ENCODE measurements around the gene PPM1N.
A peak's percentile ranks its signal among the peaks of the same experiment; 100 is the strongest.

The PPM1N gene

DNA sequence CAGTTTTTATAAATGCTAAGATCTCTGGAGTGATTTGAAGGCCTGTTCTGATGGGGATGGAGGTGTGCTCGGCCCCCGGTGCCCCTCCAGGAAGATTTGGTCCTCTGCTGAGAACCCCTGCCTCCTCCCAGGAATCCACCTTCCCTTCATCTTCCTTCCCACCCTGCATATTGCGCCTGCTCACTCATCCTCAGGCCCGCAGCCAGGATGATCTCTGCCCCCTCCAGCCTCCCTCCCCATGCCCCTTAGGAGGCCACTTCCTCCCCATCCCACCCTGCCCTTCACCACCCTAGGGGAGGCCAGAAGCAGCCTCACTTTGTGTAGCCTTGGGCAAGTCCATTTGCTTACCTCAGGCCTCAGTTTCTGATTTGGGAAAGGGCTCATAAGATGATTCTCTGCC lies 28.7 kb downstream of the PPM1N start:
- H3K36me3 ChIP-seq (ENCODE audit: control insufficient read depth, insufficient read depth, low read length): peaks cover 38% of the 10 kb centered on the region
- H3K27ac ChIP-seq (ENCODE audit: low read depth, low read length): no peak overlapping the region

DNA sequence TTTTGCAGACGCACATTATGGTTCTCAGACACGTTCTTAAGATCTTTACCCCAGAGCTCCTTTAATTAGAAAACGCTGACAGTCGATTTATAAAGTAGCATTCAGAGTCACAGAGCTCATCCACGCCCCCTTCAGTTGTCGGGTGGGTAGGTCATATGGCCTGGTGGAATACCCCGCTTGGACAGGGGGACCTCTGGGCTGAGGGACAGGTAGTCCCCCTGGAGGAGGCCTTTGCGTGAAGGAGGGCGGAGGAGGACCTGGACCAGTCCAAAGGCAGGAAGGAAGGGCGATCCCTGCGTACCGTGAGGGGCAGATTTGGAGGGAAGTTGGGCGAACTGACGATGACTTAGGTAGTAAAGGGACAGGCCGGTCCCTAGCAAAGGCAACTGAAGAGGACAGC lies 29.5 kb downstream of the PPM1N start:
- peaks cover 10% of the 10 kb centered on the region for H3K4me1 ChIP-seq (ENCODE audit: control insufficient read depth, insufficient read depth, low read length)
- peak overlapping the region; percentile 70 for H3K4me3 ChIP-seq (ENCODE audit: low read depth, low read length)
- peaks cover 6% of the 10 kb centered on the region; the same call in 1 of the 2 replicates for H3K27me3 ChIP-seq (ENCODE audit: control insufficient read depth, insufficient read depth, low read length)
- H3K36me3 ChIP-seq (ENCODE audit: control insufficient read depth, insufficient read depth, low read length): peaks cover 34% of the 10 kb centered on the region
- H3K9me3 ChIP-seq (ENCODE audit: control insufficient read depth, insufficient read depth, low read depth, low read length): peaks cover 16% of the 10 kb centered on the region
- H3K9ac ChIP-seq (ENCODE audit: low read length): no peak overlapping the region
- no peak overlapping the region for H3K27ac ChIP-seq (ENCODE audit: low read depth, low read length)

More for the DNA sequence above, 28.7 kb downstream of the PPM1N start:
- H3K4me1 ChIP-seq (ENCODE audit: control insufficient read depth, insufficient read depth, low read length): peaks cover 10% of the 10 kb centered on the region
- H3K4me3 ChIP-seq (ENCODE audit: low read depth, low read length): no peak overlapping the region
- no peak overlapping the region for H3K9ac ChIP-seq (ENCODE audit: low read length)
- H3K27me3 ChIP-seq (ENCODE audit: control insufficient read depth, insufficient read depth, low read length): peaks cover 6% of the 10 kb centered on the region; the same call in 1 of the 2 replicates
- H3K9me3 ChIP-seq (ENCODE audit: control insufficient read depth, insufficient read depth, low read depth, low read length): peaks cover 11% of the 10 kb centered on the region

DNA sequence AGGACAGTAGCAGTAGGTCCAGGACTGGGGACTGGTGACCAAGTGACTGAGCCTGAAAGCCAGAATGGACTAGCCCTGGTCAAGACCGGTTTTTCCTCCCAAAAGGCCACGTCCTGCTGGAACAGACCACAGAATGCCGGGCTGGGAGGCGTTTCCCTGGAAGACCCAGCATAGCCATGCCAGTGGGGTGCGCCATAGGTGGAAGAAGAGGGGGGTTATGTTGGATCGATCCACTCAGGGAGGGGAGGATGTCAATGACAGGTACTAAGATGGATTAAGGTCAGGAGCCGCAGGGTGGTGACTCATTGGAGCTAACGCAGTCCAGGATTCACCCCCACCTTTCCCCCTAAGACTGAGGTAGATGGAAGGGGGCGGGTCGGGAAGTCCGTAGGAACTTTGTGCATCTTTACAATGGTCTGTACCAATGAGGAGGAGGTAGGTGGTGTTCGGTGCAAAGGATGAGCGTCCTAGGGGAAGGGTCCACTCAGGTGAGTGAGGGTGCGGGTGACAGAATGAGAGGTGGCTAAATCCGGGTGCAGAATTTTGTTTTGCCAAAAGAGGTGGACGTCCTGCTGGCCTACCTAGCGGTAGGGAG lies 30.0 kb downstream of the PPM1N start:
- Histone ChIP-seq H3K4me3 (ENCODE audit: low read depth, low read length) (peak overlapping the region; percentile 70), H3K27me3 (ENCODE audit: control insufficient read depth, insufficient read depth, low read length) (peaks cover 6% of the 10 kb centered on the region; the same call in 1 of the 2 replicates), H3K36me3 (ENCODE audit: control insufficient read depth, insufficient read depth, low read length) (peaks cover 32% of the 10 kb centered on the region), H3K4me1 (ENCODE audit: control insufficient read depth, insufficient read depth, low read length) (peaks cover 10% of the 10 kb centered on the region), H3K27ac (ENCODE audit: low read depth, low read length) (no peak overlapping the region), H3K9ac (ENCODE audit: low read length) (no peak overlapping the region), H3K9me3 (ENCODE audit: control insufficient read depth, insufficient read depth, low read depth, low read length) (peaks cover 16% of the 10 kb centered on the region)

DNA sequence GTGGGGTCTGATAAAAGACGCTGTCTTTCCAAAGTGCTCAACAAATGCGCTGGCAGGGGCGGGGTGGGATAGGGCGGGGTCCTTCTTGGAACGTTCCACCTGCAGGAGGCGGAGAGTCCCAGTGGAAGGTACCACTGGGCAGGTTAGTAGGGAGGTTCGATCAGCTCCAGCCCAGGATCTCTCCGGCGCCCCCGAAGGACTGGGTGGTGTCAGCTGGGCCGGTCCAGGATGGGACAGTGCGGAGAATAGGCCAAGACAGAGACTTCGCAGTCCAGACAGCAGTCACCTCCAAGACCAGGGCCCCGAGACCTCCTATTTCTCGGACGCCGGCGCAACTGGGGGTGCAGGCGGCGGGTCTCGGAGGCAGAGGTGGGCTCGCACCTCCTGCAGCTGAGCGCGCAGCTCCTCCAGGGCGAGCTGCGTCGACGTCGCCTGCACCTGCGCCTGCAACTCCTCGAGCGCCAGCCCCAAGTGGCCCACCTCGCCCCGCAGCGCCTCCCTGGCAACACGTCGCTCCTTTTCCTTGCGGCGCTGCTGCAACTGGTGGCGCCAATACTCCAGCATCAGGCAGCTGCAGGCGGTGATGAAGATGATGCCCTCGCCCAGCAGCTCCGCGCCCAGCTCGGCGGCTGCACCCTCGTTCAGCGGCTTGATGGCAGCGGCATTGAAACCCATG lies 30.6 kb downstream of the PPM1N start:
- Histone ChIP-seq H3K9ac (ENCODE audit: low read length) (peak overlapping the region; percentile 26), H3K4me3 (ENCODE audit: low read depth, low read length) (peak overlapping the region; percentile 70), H3K36me3 (ENCODE audit: control insufficient read depth, insufficient read depth, low read length) (peaks cover 29% of the 10 kb centered on the region), H3K4me1 (ENCODE audit: control insufficient read depth, insufficient read depth, low read length) (peaks cover 10% of the 10 kb centered on the region), H3K9me3 (ENCODE audit: control insufficient read depth, insufficient read depth, low read depth, low read length) (peaks cover 16% of the 10 kb centered on the region), H3K27me3 (ENCODE audit: control insufficient read depth, insufficient read depth, low read length) (peaks cover 6% of the 10 kb centered on the region; the same call in 1 of the 2 replicates), H3K27ac (ENCODE audit: low read depth, low read length) (no peak overlapping the region)

DNA sequence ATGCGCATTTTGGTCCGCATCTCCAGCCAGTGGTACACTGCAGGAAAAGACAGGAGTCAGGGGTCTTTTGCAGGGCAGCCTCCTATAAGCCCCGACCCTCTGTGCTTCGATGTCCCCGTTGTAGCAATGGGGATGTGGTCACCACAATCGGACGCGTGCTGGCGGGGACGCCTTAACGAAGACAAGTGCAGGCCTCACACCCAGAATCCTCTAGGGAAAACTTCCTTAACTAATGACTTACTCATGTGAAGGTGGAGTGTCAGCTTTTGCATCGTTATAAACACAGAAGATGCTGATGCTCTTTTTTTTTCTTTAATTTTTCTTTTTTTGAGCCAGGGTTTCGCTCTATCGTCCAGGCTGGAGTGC lies 31.2 kb downstream of the PPM1N start:
- H3K27ac ChIP-seq (ENCODE audit: low read depth, low read length): no peak overlapping the region
- H3K36me3 ChIP-seq (ENCODE audit: control insufficient read depth, insufficient read depth, low read length): peaks cover 24% of the 10 kb centered on the region
- no peak overlapping the region for H3K9ac ChIP-seq (ENCODE audit: low read length)
- peaks cover 16% of the 10 kb centered on the region for H3K9me3 ChIP-seq (ENCODE audit: control insufficient read depth, insufficient read depth, low read depth, low read length)
- peaks cover 10% of the 10 kb centered on the region for H3K4me1 ChIP-seq (ENCODE audit: control insufficient read depth, insufficient read depth, low read length)
- H3K27me3 ChIP-seq (ENCODE audit: control insufficient read depth, insufficient read depth, low read length): peaks cover 6% of the 10 kb centered on the region; the same call in 1 of the 2 replicates
- H3K4me3 ChIP-seq (ENCODE audit: low read depth, low read length): peak overlapping the region; percentile 70

DNA sequence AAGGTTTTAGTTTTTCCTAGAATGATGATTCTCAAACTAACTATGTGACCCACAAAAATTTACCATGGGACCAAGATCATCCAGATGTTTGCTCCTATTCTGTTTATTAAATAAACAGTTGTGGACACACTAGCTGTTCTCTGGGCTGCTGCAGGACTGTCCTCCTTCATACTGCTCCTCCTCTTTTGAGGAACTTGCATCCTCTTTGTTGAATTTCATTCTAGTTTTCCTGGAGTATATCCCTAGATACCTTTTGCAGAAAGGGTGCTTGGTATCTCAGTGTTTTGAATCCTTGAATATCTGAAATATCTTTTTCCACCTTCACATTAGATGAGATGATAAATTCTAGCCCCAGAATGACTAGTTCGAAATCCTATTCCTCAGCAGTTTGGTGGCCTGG lies 33.1 kb downstream of the PPM1N start:
- Histone ChIP-seq H3K36me3 (ENCODE audit: control insufficient read depth, insufficient read depth, low read length) (peaks cover 6% of the 10 kb centered on the region; the same call in 1 of the 2 replicates), H3K27ac (ENCODE audit: low read depth, low read length) (no peak overlapping the region), H3K4me1 (ENCODE audit: control insufficient read depth, insufficient read depth, low read length) (peaks cover 10% of the 10 kb centered on the region), H3K4me3 (ENCODE audit: low read depth, low read length) (no peak overlapping the region), H3K9me3 (ENCODE audit: control insufficient read depth, insufficient read depth, low read depth, low read length) (peaks cover 16% of the 10 kb centered on the region), H3K9ac (ENCODE audit: low read length) (no peak overlapping the region), H3K27me3 (ENCODE audit: control insufficient read depth, insufficient read depth, low read length) (peaks cover 6% of the 10 kb centered on the region; the same call in 1 of the 2 replicates)

DNA sequence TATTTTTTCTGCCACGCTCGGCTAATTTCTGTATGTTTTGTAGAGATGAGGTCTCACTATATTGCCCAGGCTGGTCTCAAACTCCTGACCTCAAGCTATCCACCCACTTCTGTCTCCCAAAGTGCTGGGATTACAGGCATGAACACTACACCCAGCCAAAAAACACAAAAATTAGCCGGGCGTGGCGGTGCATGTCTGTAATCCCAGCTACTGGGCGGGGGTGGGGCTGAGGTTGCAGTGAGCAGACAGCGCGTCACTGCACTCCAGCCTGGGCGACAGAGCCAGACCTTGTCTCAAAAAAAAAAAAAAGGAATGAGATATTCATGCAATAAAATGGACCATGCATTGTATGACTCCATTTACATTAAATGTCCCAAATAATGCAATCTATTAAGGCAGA lies 41.2 kb downstream of the PPM1N start:
- H3K27me3 ChIP-seq (ENCODE audit: control insufficient read depth, insufficient read depth, low read length): no peaks in the 10 kb centered on the region
- H3K4me3 ChIP-seq (ENCODE audit: low read depth, low read length): no peak overlapping the region
- H3K36me3 ChIP-seq (ENCODE audit: control insufficient read depth, insufficient read depth, low read length): no peaks in the 10 kb centered on the region
- H3K4me1 ChIP-seq (ENCODE audit: control insufficient read depth, insufficient read depth, low read length): no peaks in the 10 kb centered on the region
- peaks cover 5% of the 10 kb centered on the region; the same call in 1 of the 2 replicates for H3K9me3 ChIP-seq (ENCODE audit: control insufficient read depth, insufficient read depth, low read depth, low read length)
- H3K9ac ChIP-seq (ENCODE audit: low read length): no peak overlapping the region
- H3K27ac ChIP-seq (ENCODE audit: low read depth, low read length): no peak overlapping the region

DNA sequence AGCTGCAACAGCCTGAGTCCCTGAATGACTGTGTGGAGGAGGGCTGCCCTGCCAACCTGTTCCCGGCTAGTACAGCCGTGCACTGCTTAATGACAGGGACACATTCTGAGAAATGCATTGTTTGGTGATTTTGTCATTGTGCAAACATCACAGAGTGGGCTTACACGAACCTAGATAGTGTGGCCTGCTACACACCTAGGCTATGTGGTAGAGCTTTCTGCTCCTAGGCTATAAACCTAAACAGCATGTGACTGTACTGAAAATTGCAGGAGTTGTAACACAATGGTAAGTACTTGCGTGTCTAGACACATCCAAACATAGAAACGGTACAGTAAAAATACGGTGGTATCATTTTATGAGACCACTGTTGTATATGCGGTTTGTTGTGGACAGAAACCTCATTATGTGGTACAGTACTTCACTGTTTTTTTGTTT lies 44.0 kb downstream of the PPM1N start:
- Histone ChIP-seq H3K27ac (ENCODE audit: low read depth, low read length) (no peak overlapping the region), H3K4me3 (ENCODE audit: low read depth, low read length) (no peak overlapping the region), H3K27me3 (ENCODE audit: control insufficient read depth, insufficient read depth, low read length) (no peaks in the 10 kb centered on the region), H3K4me1 (ENCODE audit: control insufficient read depth, insufficient read depth, low read length) (peaks cover 4% of the 10 kb centered on the region; the same call in 1 of the 2 replicates), H3K9me3 (ENCODE audit: control insufficient read depth, insufficient read depth, low read depth, low read length) (peaks cover 5% of the 10 kb centered on the region; the same call in 1 of the 2 replicates), H3K36me3 (ENCODE audit: control insufficient read depth, insufficient read depth, low read length) (no peaks in the 10 kb centered on the region), H3K9ac (ENCODE audit: low read length) (no peak overlapping the region)

DNA sequence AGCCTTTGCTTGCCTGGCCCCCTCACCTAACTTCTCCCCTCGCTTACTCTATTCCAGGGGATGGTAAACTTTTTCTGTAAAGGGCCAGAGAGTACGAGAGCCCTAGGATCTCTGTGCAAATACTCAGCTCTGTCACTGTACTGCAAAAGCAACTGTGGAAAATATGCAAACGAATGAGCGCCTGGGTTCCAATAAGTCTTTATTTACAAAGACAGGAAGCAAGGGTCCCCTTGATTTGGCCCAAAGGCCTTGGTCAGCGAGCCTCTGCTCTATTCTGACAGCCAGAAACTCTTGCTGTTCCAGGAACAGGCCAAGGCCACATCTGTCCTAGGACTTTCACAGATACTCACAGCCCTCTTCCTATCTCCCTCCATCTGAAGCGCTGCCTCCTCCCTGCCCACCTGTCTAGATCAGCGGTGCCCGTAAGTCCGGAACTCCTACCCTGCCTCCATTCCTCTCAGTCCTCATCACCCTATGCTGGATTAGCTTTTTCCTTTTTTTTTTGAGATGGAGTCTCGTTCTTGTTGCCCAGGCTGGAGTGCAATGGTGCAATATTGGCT lies 49.0 kb downstream of the PPM1N start:
- Histone ChIP-seq H3K27me3 (ENCODE audit: control insufficient read depth, insufficient read depth, low read length) (no peaks in the 10 kb centered on the region), H3K9me3 (ENCODE audit: control insufficient read depth, insufficient read depth, low read depth, low read length) (no peaks in the 10 kb centered on the region), H3K4me1 (ENCODE audit: control insufficient read depth, insufficient read depth, low read length) (peaks cover 10% of the 10 kb centered on the region; the same call in 1 of the 2 replicates), H3K9ac (ENCODE audit: low read length) (peak overlapping the region; percentile 33), H3K4me3 (ENCODE audit: low read depth, low read length) (no peak overlapping the region), H3K27ac (ENCODE audit: low read depth, low read length) (no peak overlapping the region; the same call in 1 of the 2 replicates), H3K36me3 (ENCODE audit: control insufficient read depth, insufficient read depth, low read length) (no peaks in the 10 kb centered on the region)

DNA sequence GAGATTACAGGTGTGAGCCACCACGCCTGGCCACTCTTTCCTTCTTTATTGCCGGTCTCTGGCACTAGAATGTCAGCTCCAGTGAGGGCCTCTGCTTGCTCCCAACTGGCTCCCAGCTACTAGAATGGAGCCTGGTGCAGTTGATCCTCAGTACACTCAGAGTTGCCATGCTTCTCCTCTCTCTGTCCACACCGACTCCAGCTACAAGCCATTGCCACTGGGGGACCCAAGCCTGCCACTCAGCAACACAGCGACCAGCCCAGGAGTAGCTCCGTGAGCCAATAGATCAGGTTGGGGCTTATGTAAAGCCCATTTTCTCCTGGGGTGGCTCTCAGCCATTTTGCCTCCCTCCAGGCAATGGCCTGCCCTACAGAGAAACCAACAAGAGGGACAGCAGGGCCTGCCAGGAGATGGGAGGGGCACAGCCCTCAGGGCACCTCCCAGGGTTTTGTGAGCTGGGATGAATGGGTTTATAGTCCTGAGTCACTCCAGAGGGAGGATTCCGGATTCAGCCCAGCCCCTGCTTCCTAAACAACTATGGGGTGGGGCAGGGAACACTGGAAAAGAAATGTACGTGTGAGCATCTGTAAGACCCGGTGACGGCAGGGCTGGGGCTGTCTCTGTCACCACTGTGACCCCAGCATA lies 49.8 kb downstream of the PPM1N start:
- Histone ChIP-seq H3K27ac (ENCODE audit: low read depth, low read length) (peak overlapping the region; percentile 42; the same call in 1 of the 2 replicates), H3K4me3 (ENCODE audit: low read depth, low read length) (no peak overlapping the region), H3K4me1 (ENCODE audit: control insufficient read depth, insufficient read depth, low read length) (peaks cover 12% of the 10 kb centered on the region), H3K36me3 (ENCODE audit: control insufficient read depth, insufficient read depth, low read length) (no peaks in the 10 kb centered on the region), H3K27me3 (ENCODE audit: control insufficient read depth, insufficient read depth, low read length) (no peaks in the 10 kb centered on the region), H3K9ac (ENCODE audit: low read length) (peak overlapping the region; percentile 29), H3K9me3 (ENCODE audit: control insufficient read depth, insufficient read depth, low read depth, low read length) (no peaks in the 10 kb centered on the region)

All from HUES6 (cell line).